GM23248 (cell line): ENCODE results near the gene BRINP2. TPM values are rescaled to one million over a fixed set of nuclear protein-coding genes. Genes with fewer than 3 reads are reported as not detected.

Experiments used
- DNase-seq: peaks from one replicate; pipeline ENCODE4 v3.0.0-alpha.2; 2015
- H2AFZ ChIP-seq: fragments of 200-600 bp; sonication (generic); 2 replicates; pipeline ENCODE4 v1.6.1; 2016; ENCODE audit warnings: antibody characterized with exemption
- H3F3A ChIP-seq: fragments of 200-600 bp; sonication (generic); 2 replicates; pipeline ENCODE4 v1.6.1; 2016; ENCODE audit warnings: mild to moderate bottlenecking, antibody characterized with exemption, mixed run types; ENCODE audit not compliant: insufficient read depth
- H3K27ac ChIP-seq: fragments of 200-600 bp; sonication (generic); 2 replicates; pipeline ENCODE4 v1.5.1; 2016; ENCODE audit warnings: mild to moderate bottlenecking
- H3K27me3 ChIP-seq: fragments of 200-600 bp; sonication (generic); replicated peaks from 2 replicates; pipeline ENCODE4 v1.6.1; 2016; ENCODE audit warnings: mild to moderate bottlenecking; ENCODE audit not compliant: insufficient read depth
- H3K36me3 ChIP-seq: fragments of 200-600 bp; sonication (generic); 2 replicates; pipeline ENCODE4 v1.6.1; 2016; ENCODE audit warnings: low read depth, mild to moderate bottlenecking
- H3K4me1 ChIP-seq: fragments of 200-600 bp; sonication (generic); 2 replicates; pipeline ENCODE4 v1.6.1; 2016; ENCODE audit warnings: mild to moderate bottlenecking; ENCODE audit not compliant: insufficient read depth
- H3K4me2 ChIP-seq: fragments of 200-600 bp; sonication (generic); one replicate; pipeline ENCODE4 v1.6.1; 2016; ENCODE audit warnings: mild to moderate bottlenecking; ENCODE audit not compliant: unreplicated experiment
- H3K4me3 ChIP-seq: fragments of 200-600 bp; sonication (generic); 2 replicates; pipeline ENCODE4 v1.5.1; 2016; ENCODE audit warnings: mild to moderate bottlenecking
- H3K79me2 ChIP-seq: fragments of 200-600 bp; sonication (generic); 2 replicates; pipeline ENCODE4 v1.6.1; 2016; ENCODE audit warnings: mild to moderate bottlenecking; ENCODE audit not compliant: insufficient read depth
- H3K9ac ChIP-seq: fragments of 200-600 bp; sonication (generic); 2 replicates; pipeline ENCODE4 v1.6.1; 2016; ENCODE audit warnings: mild to moderate bottlenecking
- H3K9me2 ChIP-seq: fragments of 200-600 bp; sonication (generic); 2 replicates; pipeline ENCODE4 v1.6.1; 2016; ENCODE audit warnings: mixed run types, mild to moderate bottlenecking, moderate library complexity; ENCODE audit not compliant: insufficient read depth
- H3K9me3 ChIP-seq: fragments of 200-600 bp; sonication (generic); one replicate; pipeline ENCODE4 v1.6.1; 2017; ENCODE audit warnings: low read depth
- H4K20me1 ChIP-seq: fragments of 200-600 bp; sonication (generic); 2 replicates; pipeline ENCODE4 v1.6.0; 2016; ENCODE audit not compliant: insufficient read depth
- EZH2 ChIP-seq: fragments of 200-600 bp; sonication (generic); IDR thresholded peaks from 2 replicates; pipeline ENCODE4 v1.6.1; 2018; ENCODE audit warnings: antibody characterized with exemption, mild to moderate bottlenecking; ENCODE audit not compliant: insufficient read depth, poor library complexity, severe bottlenecking
- EZH2phosphoT487 ChIP-seq: fragments of 200-600 bp; sonication (generic); IDR thresholded peaks from 2 replicates; pipeline ENCODE4 v1.6.1; 2018; ENCODE audit warnings: antibody characterized with exemption, moderate library complexity, mild to moderate bottlenecking, low read depth; ENCODE audit not compliant: insufficient read depth
- WGBS, 2 experiments: methylation state at CpG; one replicate each; pipeline ENCODE4 v1.1.6; 2015 to 2017; ENCODE audit warnings: low lambda C conversion rate in 2 of 2, low coverage in 1 of 2; ENCODE audit errors: missing lambda C conversion rate in 2 of 2; 5-methylcytosine and 5-hydroxymethylcytosine counted together
- in situ Hi-C: fragments of 300-500 bp; cut with MboI; formaldehyde crosslinking; loops from 2 replicates; pipeline ENCODE4 v1.15.0; 2020
- polyA plus RNA-seq: library from polyadenylated mRNA; unstranded; fragments of >200 nt; fragmentation: Nextera tagmentation; extraction: Ambion mirVana; gene quantifications from 2 replicates; pipeline ENCODE4 v1.2.1, GENCODE V29; 2016
- total RNA-seq: library from RNA; depleted of rRNA; stranded (reverse); fragments of >200 nt; shearing (Covaris generic); gene quantifications from 2 replicates; pipeline ENCODE4 v1.2.3, GENCODE V29; 2014

The BRINP2 gene
- total and polyA plus RNA-seq, 2 experiments from 2014 or later, result 0.06 TPM; not detected in 1

- Histone ChIP-seq H3K27ac (peak overlapping the region; percentile 76), H3K4me2 (peak overlapping the region; percentile 49), H3K9me3 (no peaks in the 10 kb centered on the region), H3K4me1 (peaks cover 41% of the 10 kb centered on the region), H3K27me3 (no peaks in the 10 kb centered on the region), H3F3A (peaks cover 32% of the 10 kb centered on the region), H3K9ac (no peak overlapping the region), H3K36me3 (no peaks in the 10 kb centered on the region), H3K9me2 (no peaks in the 10 kb centered on the region), H4K20me1 (no peaks in the 10 kb centered on the region), H3K4me3 (no peak overlapping the region), H2AFZ (no peak overlapping the region; the same call in 1 of the 2 replicates), H3K79me2 (no peaks in the 10 kb centered on the region)
- no peak for TF ChIP-seq EZH2phosphoT487
- no peak for TF ChIP-seq EZH2
- DNase-seq, result peak; percentile 45
- in situ Hi-C loops, result no loop called here
- WGBS, 2 experiments, result 81 to 88% methylated on average over 1 of the region's 1 CpG
Measured at GRCh38 chr1:177306981-177307380, 136.2 kb downstream of the BRINP2 start.

- H2AFZ ChIP-seq, result peak overlapping the region; percentile 68
- peak; percentile 76 for DNase-seq
- in situ Hi-C loops, result no loop called here
Measured at GRCh38 chr1:177307771-177308170, 137.0 kb downstream of the BRINP2 start.

GRCh38 chr1:177309880-177310279, 139.1 kb downstream of the BRINP2 start:
- 73 to 74% methylated on average over 2 of the region's 2 CpGs for WGBS, 2 experiments
- in situ Hi-C loops, result no loop called here
- H3K4me2 ChIP-seq, result no peak overlapping the region

More at GRCh38 chr1:177307771-177308170, 137.0 kb downstream of the BRINP2 start:
- H3K27me3 ChIP-seq, result no peaks in the 10 kb centered on the region
- peak overlapping the region; percentile 76 for H3K27ac ChIP-seq
- peak overlapping the region; percentile 34; the same call in 1 of the 2 replicates for H3K9ac ChIP-seq
- H3K36me3 ChIP-seq, result no peaks in the 10 kb centered on the region
- TF ChIP-seq EZH2 (no peak), EZH2phosphoT487 (no peak)
- H3F3A ChIP-seq, result peaks cover 32% of the 10 kb centered on the region
- H3K4me3 ChIP-seq, result no peak overlapping the region
- peaks cover 38% of the 10 kb centered on the region for H3K4me1 ChIP-seq
- no peaks in the 10 kb centered on the region for H3K9me2 ChIP-seq
- peak overlapping the region; percentile 49 for H3K4me2 ChIP-seq
- no peaks in the 10 kb centered on the region for H4K20me1 ChIP-seq
- no peaks in the 10 kb centered on the region for H3K9me3 ChIP-seq
- no peaks in the 10 kb centered on the region for H3K79me2 ChIP-seq

GRCh38 chr1:177310326-177310725, 139.6 kb downstream of the BRINP2 start:
- Histone ChIP-seq H3K9me3 (no peaks in the 10 kb centered on the region), H3K79me2 (no peaks in the 10 kb centered on the region), H3F3A (peaks cover 32% of the 10 kb centered on the region), H3K4me3 (no peak overlapping the region), H3K4me1 (peaks cover 42% of the 10 kb centered on the region), H3K36me3 (no peaks in the 10 kb centered on the region), H3K27ac (peak overlapping the region; percentile 28), H2AFZ (no peak overlapping the region), H4K20me1 (no peaks in the 10 kb centered on the region), H3K9me2 (no peaks in the 10 kb centered on the region), H3K27me3 (no peaks in the 10 kb centered on the region), H3K4me2 (no peak overlapping the region), H3K9ac (no peak overlapping the region)
- in situ Hi-C loops, result no loop called here
- 31 to 35% methylated on average over 1 of the region's 1 CpG for WGBS, 2 experiments
- peak; percentile 71 for DNase-seq
- no peak for TF ChIP-seq EZH2
- no peak for TF ChIP-seq EZH2phosphoT487

More at GRCh38 chr1:177309880-177310279, 139.1 kb downstream of the BRINP2 start:
- Histone ChIP-seq H3K4me1 (peaks cover 39% of the 10 kb centered on the region), H3K27me3 (no peaks in the 10 kb centered on the region), H3K9ac (no peak overlapping the region), H3K36me3 (no peaks in the 10 kb centered on the region), H3K4me3 (no peak overlapping the region), H4K20me1 (no peaks in the 10 kb centered on the region), H3F3A (peaks cover 32% of the 10 kb centered on the region), H3K9me2 (no peaks in the 10 kb centered on the region), H3K79me2 (no peaks in the 10 kb centered on the region), H3K27ac (peak overlapping the region; percentile 28), H3K9me3 (no peaks in the 10 kb centered on the region), H2AFZ (no peak overlapping the region)
- TF ChIP-seq EZH2phosphoT487 (no peak), EZH2 (no peak)
- DNase-seq, result peak; percentile 10

- Histone ChIP-seq H3K36me3 (no peaks in the 10 kb centered on the region), H3K79me2 (no peaks in the 10 kb centered on the region), H3K27ac (no peak overlapping the region; the same call in 1 of the 2 replicates), H3K9me2 (no peaks in the 10 kb centered on the region), H2AFZ (no peak overlapping the region), H3K4me2 (no peak overlapping the region), H3K9me3 (no peaks in the 10 kb centered on the region), H3K4me3 (no peak overlapping the region), H4K20me1 (no peaks in the 10 kb centered on the region), H3F3A (peaks cover 32% of the 10 kb centered on the region), H3K4me1 (peaks cover 42% of the 10 kb centered on the region), H3K9ac (no peak overlapping the region), H3K27me3 (no peaks in the 10 kb centered on the region)
- WGBS, 2 experiments, result 70 to 73% methylated on average over 4 of the region's 4 CpGs
- TF ChIP-seq EZH2, result no peak
- no peak for TF ChIP-seq EZH2phosphoT487
- DNase-seq, result no peak
- in situ Hi-C loops, result no loop called here
Measured at GRCh38 chr1:177311111-177311510, 140.4 kb downstream of the BRINP2 start.
